GM10266 (cell line): ENCODE data around the gene ZNF45.
"Not testable (repeated sequence)": the region's sequence is repeated elsewhere in the genome, so short reads cannot be mapped to it uniquely, and the experiment has no call there.

ENCODE experiments used
- DNase-seq: peaks from one replicate; pipeline ENCODE4 v3.0.0; 2012; ENCODE audit errors: extremely low spot score
- CTCF ChIP-seq: IDR thresholded peaks from 2 replicates; pipeline ENCODE4 v1.5.1; 2012; ENCODE audit warnings: mild to moderate bottlenecking, low read depth; ENCODE audit not compliant: control insufficient read depth, insufficient read depth; ENCODE audit errors: missing control alignments

Gene ZNF45

GRCh38 chr19:43883864-43884263, 51.2 kb downstream of the ZNF45 start, which contains the start of gene ZNF404:
Gene ZNF404, minus strand, starts transcription at chr19:43883964.
- DNase-seq, result no peak
- TF ChIP-seq CTCF, result no peak

GRCh38 chr19:43880483-43880882, 54.6 kb downstream of the ZNF45 start:
- no peak for TF ChIP-seq CTCF
- DNase-seq, result no peak

- TF ChIP-seq CTCF, result no peak
- DNase-seq, result no peak
Observed at GRCh38 chr19:43872547-43873336, 62.3 kb downstream of the ZNF45 start.

- DNase-seq, result not testable (repeated sequence)
Observed at GRCh38 chr19:43866923-43867322, 68.2 kb downstream of the ZNF45 start.
